HEK293 (cell line): ENCODE measurements around the gene ZMYM5.
A peak's percentile ranks its signal among the peaks of the same experiment; 100 is the strongest.

Experiments
- CTCF ChIA-PET: fragments of 350-600 bp; formaldehyde crosslinking; extraction: SDS; loops from one replicate; lab custom pipeline; 2021; ENCODE audit warnings: antibody characterized with exemption; lab: Yijun Ruan, JAX
- POLR2A ChIA-PET: fragments of 300-600 bp; formaldehyde crosslinking; extraction: SDS; loops from one replicate; lab custom pipeline; 2020; ENCODE audit warnings: antibody characterized with exemption, inconsistent platforms; lab: Yijun Ruan, JAX
- H3K27ac ChIP-seq: fragments of 200-500 bp; sonication (Bioruptor generic); 2 replicates; pipeline ENCODE4 v1.5.1; 2014; ENCODE audit warnings: low read depth, low read length, control low read depth, inconsistent platforms; ENCODE audit errors: extremely low read depth
- H3K36me3 ChIP-seq, 2 experiments: fragments of 200-500 bp in 1 of 2; sonication (Bioruptor generic) in 1 of 2; 1 replicate in 1 of 2; 2 replicates in 1 of 2; pipeline ENCODE4 v1.5.1; 2014 to 2017; ENCODE audit warnings: inconsistent platforms in 2 of 2, low read length in 2 of 2; ENCODE audit not compliant: control insufficient read depth in 2 of 2, insufficient read depth in 1 of 2
- H3K4me1 ChIP-seq: fragments of 200-500 bp; sonication (Bioruptor generic); 2 replicates; pipeline ENCODE4 v1.5.1; 2014; ENCODE audit warnings: mild to moderate bottlenecking, low read length, inconsistent platforms; ENCODE audit not compliant: control insufficient read depth, insufficient read depth
- H3K4me3 ChIP-seq: 2 replicates; pipeline ENCODE4 v1.5.1; 2011; ENCODE audit warnings: low read depth, mild to moderate bottlenecking, control low read depth, low read length, moderate library complexity
- H3K9me3 ChIP-seq: fragments of 200-500 bp; sonication (Bioruptor generic); 2 replicates; pipeline ENCODE4 v1.5.1; 2014; ENCODE audit warnings: low read depth, low read length, inconsistent platforms; ENCODE audit not compliant: control insufficient read depth, insufficient read depth
- GLIS2 ChIP-seq: fragments of 450-650 bp; formaldehyde crosslinking; IDR thresholded peaks from 2 replicates; pipeline ENCODE4 v1.5.1; 2016; ENCODE audit warnings: missing biosample characterization, missing genetic modification characterization
- KLF16 ChIP-seq: fragments of 450-650 bp; formaldehyde crosslinking; IDR thresholded peaks from 2 replicates; pipeline ENCODE4 v1.5.1; 2017; ENCODE audit warnings: missing biosample characterization, missing genetic modification characterization
- KLF17 ChIP-seq: fragments of 450-650 bp; formaldehyde crosslinking; IDR thresholded peaks from 2 replicates; pipeline ENCODE4 v1.5.1; 2016; ENCODE audit warnings: missing biosample characterization, missing genetic modification characterization
- KLF8 ChIP-seq: fragments of 450-650 bp; formaldehyde crosslinking; IDR thresholded peaks from 2 replicates; pipeline ENCODE4 v1.5.1; 2016; ENCODE audit warnings: missing biosample characterization, missing genetic modification characterization
- KLF9 ChIP-seq: fragments of 450-650 bp; formaldehyde crosslinking; IDR thresholded peaks from 2 replicates; pipeline ENCODE4 v1.5.1; 2016; ENCODE audit warnings: missing biosample characterization, missing genetic modification characterization, low read depth
- MYNN ChIP-seq: fragments of 450-650 bp; formaldehyde crosslinking; IDR thresholded peaks from 2 replicates; pipeline ENCODE4 v1.5.1; 2016; ENCODE audit warnings: missing biosample characterization, missing genetic modification characterization, borderline replicate concordance
- REPIN1 ChIP-seq: fragments of 450-650 bp; formaldehyde crosslinking; IDR thresholded peaks from 2 replicates; pipeline ENCODE4 v1.5.1; 2017; ENCODE audit warnings: missing biosample characterization, missing genetic modification characterization, low read depth
- SALL2 ChIP-seq: fragments of 450-650 bp; formaldehyde crosslinking; IDR thresholded peaks from 2 replicates; pipeline ENCODE4 v1.5.0; 2017; ENCODE audit warnings: missing biosample characterization, mild to moderate bottlenecking, missing genetic modification characterization, borderline replicate concordance
- SP7 ChIP-seq: fragments of 450-650 bp; formaldehyde crosslinking; IDR thresholded peaks from 2 replicates; pipeline ENCODE4 v1.5.1; 2016; ENCODE audit warnings: missing biosample characterization, missing genetic modification characterization
- ZBTB1 ChIP-seq: fragments of 450-650 bp; formaldehyde crosslinking; IDR thresholded peaks from 2 replicates; pipeline ENCODE4 v1.5.1; 2016; ENCODE audit warnings: missing biosample characterization, missing genetic modification characterization
- ZBTB10 ChIP-seq: fragments of 450-650 bp; formaldehyde crosslinking; IDR thresholded peaks from 2 replicates; pipeline ENCODE4 v1.5.1; 2016; ENCODE audit warnings: missing biosample characterization, missing genetic modification characterization
- ZBTB17 ChIP-seq: fragments of 450-650 bp; formaldehyde crosslinking; IDR thresholded peaks from 2 replicates; pipeline ENCODE4 v1.5.1; 2016; ENCODE audit warnings: missing biosample characterization, missing genetic modification characterization
- ZBTB20 ChIP-seq: fragments of 450-650 bp; formaldehyde crosslinking; IDR thresholded peaks from 2 replicates; pipeline ENCODE4 v1.5.1; 2016; ENCODE audit warnings: missing biosample characterization, missing genetic modification characterization
- ZBTB26 ChIP-seq: fragments of 450-650 bp; formaldehyde crosslinking; optimal IDR thresholded peaks from 2 replicates; pipeline ENCODE3; 2016; ENCODE audit warnings: missing biosample characterization, mild to moderate bottlenecking, missing genetic modification characterization
- ZFHX2 ChIP-seq: fragments of 450-650 bp; formaldehyde crosslinking; conservative IDR thresholded peaks from 2 replicates; pipeline ENCODE4 v1.5.1; 2016; ENCODE audit warnings: missing biosample characterization, missing genetic modification characterization
- ZFP37 ChIP-seq: fragments of 450-650 bp; formaldehyde crosslinking; IDR thresholded peaks from 2 replicates; pipeline ENCODE4 v1.5.1; 2016; ENCODE audit warnings: missing biosample characterization, missing genetic modification characterization
- ZNF138 ChIP-seq: fragments of 450-650 bp; formaldehyde crosslinking; IDR thresholded peaks from 2 replicates; pipeline ENCODE4 v1.5.1; 2016; ENCODE audit warnings: missing biosample characterization, missing genetic modification characterization, borderline replicate concordance
- ZNF157 ChIP-seq: fragments of 450-650 bp; formaldehyde crosslinking; IDR thresholded peaks from 2 replicates; pipeline ENCODE4 v1.5.1; 2016; ENCODE audit warnings: missing biosample characterization, missing genetic modification characterization
- ZNF529 ChIP-seq: fragments of 450-650 bp; formaldehyde crosslinking; IDR thresholded peaks from 2 replicates; pipeline ENCODE4 v1.5.1; 2017; ENCODE audit warnings: missing genetic modification characterization, missing biosample characterization; ENCODE audit not compliant: insufficient replicate concordance
- ZSCAN30 ChIP-seq: fragments of 450-650 bp; IDR thresholded peaks from 2 replicates; pipeline ENCODE4 v1.5.1; 2018; ENCODE audit warnings: missing biosample characterization, mild to moderate bottlenecking, missing genetic modification characterization, moderate library complexity
- ZSCAN4 ChIP-seq: fragments of 450-650 bp; formaldehyde crosslinking; IDR thresholded peaks from 2 replicates; pipeline ENCODE4 v1.5.1; 2017; ENCODE audit warnings: missing biosample characterization, missing genetic modification characterization
- TF ChIP-seq, protein P1 (sequence below): fragments of 450-650 bp; formaldehyde crosslinking; conservative IDR thresholded peaks from 2 replicates; pipeline ENCODE4 v1.5.1; 2016; ENCODE audit warnings: low read depth, missing biosample characterization, missing genetic modification characterization

The ZMYM5 gene

GRCh38 chr13:19782049-19782726, 81.3 kb downstream of the ZMYM5 start:
- Histone ChIP-seq H3K36me3 (peaks cover 0 to 14% of the 10 kb centered on the region in 2 experiments; a peak in 1 of 3 replicates), H3K27ac (peak overlapping the region; percentile 80), H3K4me1 (no peaks in the 10 kb centered on the region), H3K9me3 (no peaks in the 10 kb centered on the region), H3K4me3 (peak overlapping the region; percentile 93)
- ChIA-PET POLR2A (interaction anchor here (0.5 to 0.6 kb wide), 3 partner anchors 9 to 337 kb away, joined by 3 read pairs; no protein-coding TSS in a partner anchor), CTCF (no interaction called here)
- TF ChIP-seq ZBTB1 (tag by site-specific recombination) (no peak), ZFP37 (tag by site-specific recombination) (peak; percentile 22; the same call in 1 of the 2 replicates), SP7 (tag by site-specific recombination) (no peak), ZFHX2 (tag by site-specific recombination) (peak; percentile 32), REPIN1 (tag by site-specific recombination) (no peak), SALL2 (tag by site-specific recombination) (no peak), KLF16 (no peak), KLF9 (tag by site-specific recombination) (no peak), KLF17 (tag by site-specific recombination) (no peak), ZBTB10 (no peak), GLIS2 (tag by site-specific recombination) (no peak), ZNF529 (tag by site-specific recombination) (no peak), ZNF157 (tag by site-specific recombination) (no peak), MYNN (tag by site-specific recombination) (no peak), ZBTB20 (tag by site-specific recombination) (peak; percentile 88), ZBTB17 (tag by site-specific recombination) (peak; percentile 37), ZNF138 (tag by site-specific recombination) (no peak), ZSCAN30 (0 out of 2 replicates have a peak, but pooled peaks have one; percentile 40), ZSCAN4 (tag by site-specific recombination) (no peak), ZBTB26 (tag by site-specific recombination) (peak; percentile 66), KLF8 (tag by site-specific recombination) (no peak)
- TF ChIP-seq, protein P1, sequence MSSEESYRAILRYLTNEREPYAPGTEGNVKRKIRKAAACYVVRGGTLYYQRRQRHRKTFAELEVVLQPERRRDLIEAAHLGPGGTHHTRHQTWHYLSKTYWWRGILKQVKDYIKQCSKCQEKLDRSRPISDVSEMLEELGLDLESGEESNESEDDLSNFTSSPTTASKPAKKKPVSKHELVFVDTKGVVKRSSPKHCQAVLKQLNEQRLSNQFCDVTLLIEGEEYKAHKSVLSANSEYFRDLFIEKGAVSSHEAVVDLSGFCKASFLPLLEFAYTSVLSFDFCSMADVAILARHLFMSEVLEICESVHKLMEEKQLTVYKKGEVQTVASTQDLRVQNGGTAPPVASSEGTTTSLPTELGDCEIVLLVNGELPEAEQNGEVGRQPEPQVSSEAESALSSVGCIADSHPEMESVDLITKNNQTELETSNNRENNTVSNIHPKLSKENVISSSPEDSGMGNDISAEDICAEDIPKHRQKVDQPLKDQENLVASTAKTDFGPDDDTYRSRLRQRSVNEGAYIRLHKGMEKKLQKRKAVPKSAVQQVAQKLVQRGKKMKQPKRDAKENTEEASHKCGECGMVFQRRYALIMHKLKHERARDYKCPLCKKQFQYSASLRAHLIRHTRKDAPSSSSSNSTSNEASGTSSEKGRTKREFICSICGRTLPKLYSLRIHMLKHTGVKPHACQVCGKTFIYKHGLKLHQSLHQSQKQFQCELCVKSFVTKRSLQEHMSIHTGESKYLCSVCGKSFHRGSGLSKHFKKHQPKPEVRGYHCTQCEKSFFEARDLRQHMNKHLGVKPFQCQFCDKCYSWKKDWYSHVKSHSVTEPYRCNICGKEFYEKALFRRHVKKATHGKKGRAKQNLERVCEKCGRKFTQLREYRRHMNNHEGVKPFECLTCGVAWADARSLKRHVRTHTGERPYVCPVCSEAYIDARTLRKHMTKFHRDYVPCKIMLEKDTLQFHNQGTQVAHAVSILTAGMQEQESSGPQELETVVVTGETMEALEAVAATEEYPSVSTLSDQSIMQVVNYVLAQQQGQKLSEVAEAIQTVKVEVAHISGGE (tag by site-specific recombination) = peak; percentile 31; the same call in 1 of the 2 replicates
